HUDEP-2 (cell line): Measurements from ENCODE around the gene AHCYL2.
"Not testable (repeated sequence)": the region's sequence is repeated elsewhere in the genome, so short reads cannot be mapped to it uniquely, and the experiment has no call there.

ENCODE experiments used
- DNase-seq, 76 experiments: peaks; one replicate each; lab custom pipeline; 2025; ENCODE audit not compliant: unreplicated experiment in 76 of 76; lab: John Stamatoyannopoulos, UW

The AHCYL2 gene

DNA sequence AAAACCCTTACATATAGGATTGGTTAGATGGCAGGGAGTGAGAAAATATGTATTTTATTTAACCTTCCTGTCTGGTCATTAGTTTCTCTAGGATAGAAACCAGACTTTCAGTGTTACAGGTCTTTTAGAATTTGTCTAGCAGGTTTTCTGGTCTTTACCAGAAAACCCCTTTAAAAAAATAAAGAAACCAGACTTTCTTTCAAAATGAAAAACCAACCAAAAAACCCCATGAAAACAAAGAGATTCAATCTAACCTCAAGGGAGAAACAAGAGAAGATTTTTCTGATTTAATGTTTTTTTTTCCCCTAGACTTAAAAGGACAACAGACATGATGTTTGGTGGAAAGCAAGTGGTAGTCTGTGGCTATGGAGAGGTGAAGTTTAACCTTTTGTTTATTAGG, 180.7 kb downstream of the AHCYL2 start:
- no peak for DNase-seq

DNA sequence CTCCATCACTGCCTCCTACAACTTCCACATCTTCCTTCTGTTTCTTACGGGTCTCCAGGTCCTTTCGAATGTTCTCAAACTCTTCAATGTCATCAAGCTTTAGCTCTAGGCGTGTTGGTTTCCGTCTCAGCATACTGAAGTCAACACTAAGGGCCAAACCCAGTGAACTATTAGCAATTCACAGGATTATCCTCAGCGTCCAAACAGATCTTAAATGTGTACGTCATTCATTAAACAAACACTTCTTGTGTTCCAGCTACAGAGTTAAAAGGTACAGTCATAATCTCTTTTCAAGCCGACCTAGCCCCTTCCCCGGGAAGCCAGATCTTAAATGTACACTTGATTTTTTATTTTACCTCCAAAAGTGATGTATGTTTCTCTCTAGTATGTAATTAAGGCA, 185.4 kb downstream of the AHCYL2 start:
- DNase-seq = not testable (repeated sequence)

DNA sequence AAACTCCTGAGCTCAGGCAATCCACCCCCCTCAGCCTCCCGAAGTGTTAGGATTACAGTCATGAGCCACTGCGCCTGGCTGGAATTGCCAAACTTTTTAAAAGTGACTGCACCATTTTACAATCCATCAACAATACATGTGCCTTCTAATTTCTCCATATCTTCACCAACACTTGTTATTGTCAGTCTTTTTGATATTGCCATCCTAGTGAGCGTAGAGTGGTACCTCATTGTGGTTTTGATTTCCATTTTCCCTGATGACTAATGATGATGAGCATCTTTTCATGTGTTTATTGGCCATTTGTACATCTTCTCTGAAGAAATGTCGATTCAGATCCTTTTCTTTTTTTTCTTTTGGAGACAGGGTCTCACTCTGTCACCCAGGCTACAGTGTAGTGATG, 187.7 kb downstream of the AHCYL2 start:
- no peak for DNase-seq

DNA sequence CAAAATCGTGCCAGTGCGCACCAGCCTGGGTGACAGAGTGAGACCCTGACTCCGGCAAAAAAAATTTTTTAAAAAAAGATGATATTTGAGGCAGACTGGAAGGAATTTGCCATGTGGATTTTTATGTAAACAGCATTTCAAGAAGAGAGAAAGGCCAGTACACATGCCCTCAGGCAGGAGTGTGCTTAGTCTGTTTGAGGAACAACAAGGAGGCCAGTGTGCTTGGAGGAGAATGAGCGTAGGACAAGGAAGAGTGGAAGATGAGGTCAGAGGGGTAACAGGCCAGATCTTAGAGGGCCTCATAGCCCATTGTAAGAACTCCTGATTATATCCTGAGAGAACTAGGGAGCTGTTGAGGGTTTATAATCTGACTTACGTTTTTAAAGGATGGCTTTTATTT, 192.2 kb downstream of the AHCYL2 start:
- DNase-seq = no peak

- no peak for DNase-seq
Observed at GRCh38 chr7:129421717-129422250, 197.0 kb downstream of the AHCYL2 start.

DNA sequence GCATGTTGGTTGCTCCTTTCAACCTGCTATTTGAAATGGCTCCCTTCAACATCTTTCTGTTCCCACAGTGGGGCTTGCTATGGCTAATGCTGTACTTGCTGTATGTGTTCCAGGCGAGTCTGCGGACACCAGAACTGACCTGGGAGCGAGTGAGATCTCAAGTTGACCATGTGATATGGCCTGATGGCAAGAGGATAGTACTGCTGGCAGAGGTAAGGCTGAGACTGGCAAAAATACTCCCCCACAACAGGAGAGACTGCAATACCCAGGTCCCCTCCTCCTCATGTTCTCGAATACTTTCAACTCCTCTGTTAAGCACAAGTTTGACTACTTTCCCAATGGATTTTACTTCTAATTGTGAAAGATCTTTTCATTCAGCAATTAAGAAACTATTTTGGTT, 197.9 kb downstream of the AHCYL2 start:
- no peak for DNase-seq

DNA sequence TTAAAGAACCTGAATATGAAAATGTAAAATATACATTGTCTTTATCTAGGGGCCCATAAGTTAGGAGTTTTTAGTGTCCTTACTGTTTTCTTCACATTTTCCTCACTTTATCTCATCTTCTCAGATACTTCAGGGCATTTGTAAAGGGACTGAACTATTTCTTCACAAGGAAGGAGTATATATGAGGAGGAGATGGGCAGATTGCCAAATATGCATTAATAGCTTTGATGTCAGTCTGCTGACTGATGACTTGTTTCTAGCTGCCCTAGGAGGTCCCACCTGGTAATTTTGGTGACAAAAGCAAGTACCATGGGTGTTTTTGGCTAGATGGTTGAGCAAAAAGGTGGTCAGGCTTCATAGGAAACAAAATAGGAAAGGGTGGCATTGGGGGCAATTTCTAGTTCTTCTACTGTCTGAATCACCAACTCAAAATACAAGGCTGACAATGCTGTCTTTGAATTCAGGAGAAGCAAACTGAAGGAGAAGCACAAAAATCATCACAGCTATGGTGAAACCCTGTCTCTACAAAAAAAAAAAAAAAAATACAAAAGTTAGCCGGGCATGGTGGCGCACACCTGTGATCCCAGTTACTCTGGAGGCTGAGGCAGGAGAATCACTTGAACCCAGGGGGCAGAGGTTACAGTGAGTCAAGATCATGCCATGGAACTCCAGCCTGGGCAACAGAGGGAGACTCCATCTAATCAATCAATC, 199.0 kb downstream of the AHCYL2 start:
- peak in 17 of 76 experiments; percentile 3 to 36 (median 17) for DNase-seq

DNA sequence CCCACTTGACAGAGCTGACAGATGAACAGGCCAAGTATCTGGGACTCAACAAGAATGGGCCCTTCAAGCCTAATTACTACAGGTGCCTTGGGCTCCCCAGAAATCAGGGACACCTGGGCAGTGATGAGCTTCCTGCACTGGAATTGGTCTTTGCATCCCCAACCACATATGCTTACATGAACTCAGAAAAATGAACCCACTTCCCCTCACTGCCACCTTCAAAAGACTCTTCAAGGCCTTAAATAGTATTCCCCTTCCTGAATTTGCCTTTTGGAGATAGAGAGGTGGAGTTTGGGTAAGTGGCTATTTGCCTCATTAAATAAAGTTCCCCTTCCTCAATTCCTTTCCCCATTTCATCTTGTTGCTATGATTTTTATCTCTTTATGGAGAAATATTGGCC, 201.7 kb downstream of the AHCYL2 start:
- no peak for DNase-seq

DNA sequence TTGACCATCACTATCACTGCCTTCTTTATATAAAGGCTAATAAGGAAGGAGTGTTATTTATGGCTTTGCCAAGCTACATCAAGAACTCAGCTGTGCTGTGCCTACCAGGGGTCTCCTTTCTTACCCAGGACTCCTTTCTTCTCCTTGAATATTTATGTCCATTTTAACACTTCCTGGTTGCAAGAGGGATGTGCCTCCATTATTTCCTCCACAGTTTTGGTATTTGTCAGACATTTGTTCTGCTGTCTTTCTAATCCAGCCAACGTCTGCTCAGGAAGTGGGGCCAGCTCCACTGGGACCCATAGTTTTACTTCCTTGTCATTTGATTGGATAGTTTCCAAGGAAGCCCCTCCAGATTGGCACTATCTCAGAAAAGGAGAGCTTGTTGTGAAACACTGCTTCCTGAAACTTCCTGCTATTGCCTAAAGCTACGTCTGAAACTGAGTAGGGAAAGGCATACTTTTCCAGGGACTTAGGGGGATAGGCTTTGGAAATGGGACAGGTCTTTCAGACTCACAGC, 202.8 kb downstream of the AHCYL2 start:
- DNase-seq = no peak

DNA sequence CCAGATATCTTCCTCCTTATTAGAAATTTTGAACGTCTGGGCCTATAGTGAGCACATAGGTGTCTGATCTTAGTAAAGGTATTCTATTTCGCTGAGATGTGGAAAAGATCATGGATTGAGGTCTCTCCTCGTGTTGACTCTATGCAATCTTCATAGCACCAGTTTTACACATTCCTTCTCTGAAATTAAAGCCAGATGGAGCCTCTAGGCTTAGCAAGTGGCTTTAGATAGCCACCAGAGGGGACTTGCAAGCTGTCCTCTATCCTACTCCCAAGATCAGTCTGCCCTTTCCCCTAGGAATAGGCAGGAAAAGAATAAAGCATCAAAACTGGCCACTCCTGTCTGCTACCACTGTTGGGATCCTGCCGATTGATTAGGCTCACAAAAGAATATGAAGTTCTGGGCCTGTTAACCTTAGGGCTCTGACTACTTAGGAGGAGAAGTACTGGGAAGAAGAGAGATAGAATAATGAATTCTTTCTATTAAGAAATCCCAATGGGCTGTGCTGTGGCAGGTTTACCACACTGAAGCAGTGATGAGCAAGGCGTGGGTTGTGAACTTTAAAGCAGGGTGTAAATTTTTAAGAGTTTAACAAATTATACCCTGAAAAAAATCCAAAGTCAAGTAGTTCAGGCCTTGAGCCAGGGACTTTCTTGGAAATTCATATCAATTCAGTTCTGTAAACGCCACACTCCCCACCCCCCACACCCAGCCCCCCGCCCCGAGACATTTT, 207.2 kb downstream of the AHCYL2 start:
- no peak for DNase-seq

DNA sequence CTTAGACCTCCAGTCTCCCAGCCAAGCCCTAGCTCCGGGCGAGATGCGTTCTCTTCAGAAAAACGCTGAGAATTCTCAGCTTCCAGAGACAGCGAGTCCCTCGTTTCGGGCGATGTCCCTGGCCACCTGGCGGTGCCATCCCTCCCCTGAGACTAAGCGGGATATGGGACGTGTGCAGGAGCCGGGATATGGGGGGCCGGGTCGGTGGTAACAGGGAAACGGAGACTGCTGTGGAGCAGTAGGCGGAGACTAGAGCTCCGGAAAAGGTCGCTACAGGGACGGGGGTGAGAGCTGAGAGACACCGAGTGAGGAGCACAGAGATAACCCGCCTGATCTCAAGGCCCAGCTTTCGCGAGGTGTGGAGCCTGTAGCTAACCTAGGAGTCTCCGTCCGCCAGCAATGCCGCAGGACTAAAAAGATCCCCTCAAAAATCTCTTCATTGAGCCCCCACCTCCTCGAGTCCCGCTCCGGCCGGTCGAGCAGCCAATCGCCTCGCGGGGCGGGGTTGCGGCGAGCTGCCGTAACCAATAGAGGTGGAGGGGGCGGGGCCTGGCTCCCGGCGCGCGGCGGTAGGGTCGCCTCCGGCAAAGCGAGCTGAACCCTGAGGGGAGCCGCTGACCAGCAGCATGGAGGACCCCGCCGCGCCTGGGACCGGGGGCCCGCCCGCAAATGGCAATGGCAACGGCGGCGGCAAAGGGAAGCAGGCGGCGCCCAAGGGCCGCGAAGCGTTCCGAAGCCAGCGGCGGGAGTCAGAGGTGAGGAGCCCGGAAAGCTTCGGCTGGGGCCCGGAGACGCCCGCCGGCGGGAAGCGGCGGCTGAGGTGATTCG, 209.2 kb downstream of the AHCYL2 start, which contains the start of gene STRIP2:
Gene STRIP2, plus strand, starts transcription at position 586 of the 828 bp plus-strand sequence. Its CDS starts 41 bp downstream, at position 627.
- peak in 75 of 76 experiments; percentile 5 to 95 (median 83) for DNase-seq

GRCh38 chr7:129434675-129435318, 210.0 kb downstream of the AHCYL2 start:
- peak in 5 of 76 experiments; percentile 7 to 19 (median 13) for DNase-seq

DNA sequence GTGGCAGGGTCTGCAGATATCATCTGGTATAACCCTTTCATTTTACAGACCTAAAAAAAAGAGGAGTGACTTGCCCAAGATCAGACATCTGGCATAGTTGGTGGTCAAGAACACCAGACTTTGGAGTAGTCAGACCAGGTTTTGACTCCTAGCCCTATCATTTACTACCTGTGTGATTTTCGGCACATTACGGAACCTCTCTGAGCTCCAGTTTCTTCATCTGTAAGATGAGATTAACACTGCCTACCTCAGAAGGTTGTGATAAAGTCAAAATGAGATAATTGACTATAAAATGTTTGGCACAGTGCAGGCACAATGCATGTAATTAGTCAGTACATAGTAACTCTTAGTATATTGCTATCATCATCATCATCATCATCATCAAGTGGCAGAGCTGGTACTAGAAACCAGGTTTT, 210.6 kb downstream of the AHCYL2 start:
- peak in 1 of 76 experiments; percentile 6 for DNase-seq

- peak in 10 of 76 experiments; percentile 7 to 36 (median 12) for DNase-seq
Observed at GRCh38 chr7:129436335-129436923, 211.6 kb downstream of the AHCYL2 start.

GRCh38 chr7:129437190-129437589, 212.4 kb downstream of the AHCYL2 start:
- no peak for DNase-seq

DNA sequence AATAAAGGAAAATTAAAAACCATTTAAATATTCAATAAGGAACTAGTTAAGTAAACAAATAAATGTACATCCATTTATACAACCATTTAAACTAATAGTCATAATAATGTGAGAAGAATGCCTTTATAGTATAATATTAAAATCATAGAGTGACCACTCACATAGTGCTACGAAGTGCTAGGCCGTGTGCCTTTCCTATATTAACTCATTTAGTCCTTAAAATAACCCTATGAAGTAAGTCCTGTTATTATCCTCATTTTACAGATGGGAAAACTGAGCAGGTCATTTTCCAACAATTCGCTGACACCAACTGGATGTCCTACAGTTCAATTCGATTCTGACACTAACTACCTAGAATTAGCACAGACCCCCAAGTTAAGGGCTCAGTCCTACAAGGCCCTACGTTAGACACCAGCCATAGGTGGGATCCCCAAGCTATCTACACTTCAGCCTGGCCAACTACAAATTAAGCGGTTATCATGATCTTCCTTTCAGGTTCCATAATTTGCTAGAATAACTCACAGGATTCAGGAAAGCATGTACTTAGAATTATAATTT, 213.5 kb downstream of the AHCYL2 start:
- peak in 5 of 76 experiments; percentile 23 to 53 (median 45) for DNase-seq

GRCh38 chr7:129438839-129439651, 214.2 kb downstream of the AHCYL2 start:
- peak in 74 of 76 experiments; percentile 12 to 93 (median 73) for DNase-seq

GRCh38 chr7:129439963-129440625, 215.3 kb downstream of the AHCYL2 start:
- DNase-seq = no peak
